Activated T-helper 1 cell treated with anti-CD3 and anti-CD28 coated beads, Interleukin-12 subunit alpha, Interleukin-12 subunit beta, Interleukin-2, Interleukin-4 antibody, amounts not matched to agents 30 ng/mL and 10 ng/mL and 1 ng/mL, durations not matched to agents 14 hours and 24 hours and 36 hours (primary cell): Measurements from ENCODE around the gene FPGS. TPM values are rescaled to one million over a fixed set of nuclear protein-coding genes. Genes with fewer than 3 reads are reported as not detected.

Experiments used
- DNase-seq: peaks from one replicate; pipeline ENCODE4 v3.0.0; 2021; ENCODE audit warnings: low spot score
- H3K27ac Mint-ChIP-seq: one replicate; pipeline ENCODE4 v1.8.0; 2021; ENCODE audit warnings: mild to moderate bottlenecking, mixed read lengths
- H3K27me3 Mint-ChIP-seq: one replicate; pipeline ENCODE4 v1.8.0; 2022; ENCODE audit warnings: mild to moderate bottlenecking, moderate library complexity, mixed read lengths; ENCODE audit not compliant: insufficient read depth
- H3K36me3 Mint-ChIP-seq: one replicate; pipeline ENCODE4 v1.8.0; 2021; ENCODE audit warnings: low read depth, mixed read lengths
- H3K4me1 Mint-ChIP-seq: one replicate; pipeline ENCODE4 v1.8.0; 2021; ENCODE audit warnings: low read depth, mixed read lengths
- H3K4me3 Mint-ChIP-seq: one replicate; pipeline ENCODE4 v1.8.0; 2021; ENCODE audit warnings: mild to moderate bottlenecking, moderate library complexity, mixed read lengths
- H3K9me3 Mint-ChIP-seq: one replicate; pipeline ENCODE4 v1.8.0; 2021; ENCODE audit warnings: mixed read lengths
- intact Hi-C: fragments of 100-400 bp; cut with micrococcal nuclease; formaldehyde crosslinking; loops from one replicate; pipeline ENCODE4 v1.15.1; 2024
- total RNA-seq: library from RNA; stranded (reverse); gene quantifications from 2 replicates; pipeline ENCODE4 v1.2.3, GENCODE V29; 2022

Gene FPGS
- total RNA-seq, 1 donor from 2014 or later: 130 TPM

DNA sequence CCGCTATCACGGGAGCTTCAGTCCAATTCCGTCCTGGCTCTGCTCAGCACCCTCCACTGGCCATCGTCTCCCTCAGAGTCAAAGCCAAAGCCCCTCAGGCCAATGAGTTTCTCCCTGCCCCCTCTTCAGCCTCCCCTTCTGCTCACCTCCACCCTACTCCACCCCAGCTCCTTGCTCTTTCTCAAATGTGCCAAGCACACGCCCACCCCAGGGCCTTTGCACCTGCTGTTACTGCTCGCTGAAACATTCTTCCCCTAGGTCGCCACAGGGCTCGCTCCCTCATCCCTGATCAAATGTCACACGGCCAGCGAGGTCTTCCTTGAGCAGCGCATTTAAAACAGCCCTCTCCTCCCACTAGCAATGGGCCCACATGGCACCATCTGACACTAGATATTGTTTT lies 58.1 kb downstream of the FPGS start:
- H3K4me1 Mint-ChIP-seq: peaks cover 24% of the 10 kb centered on the region
- no peak overlapping the region for H3K4me3 Mint-ChIP-seq
- DNase-seq: no peak
- H3K9me3 Mint-ChIP-seq: no peaks in the 10 kb centered on the region
- peaks cover 1% of the 10 kb centered on the region for H3K36me3 Mint-ChIP-seq
- peaks cover 3% of the 10 kb centered on the region for H3K27me3 Mint-ChIP-seq
- no peak overlapping the region for H3K27ac Mint-ChIP-seq
- intact Hi-C loops: no loop called here

DNA sequence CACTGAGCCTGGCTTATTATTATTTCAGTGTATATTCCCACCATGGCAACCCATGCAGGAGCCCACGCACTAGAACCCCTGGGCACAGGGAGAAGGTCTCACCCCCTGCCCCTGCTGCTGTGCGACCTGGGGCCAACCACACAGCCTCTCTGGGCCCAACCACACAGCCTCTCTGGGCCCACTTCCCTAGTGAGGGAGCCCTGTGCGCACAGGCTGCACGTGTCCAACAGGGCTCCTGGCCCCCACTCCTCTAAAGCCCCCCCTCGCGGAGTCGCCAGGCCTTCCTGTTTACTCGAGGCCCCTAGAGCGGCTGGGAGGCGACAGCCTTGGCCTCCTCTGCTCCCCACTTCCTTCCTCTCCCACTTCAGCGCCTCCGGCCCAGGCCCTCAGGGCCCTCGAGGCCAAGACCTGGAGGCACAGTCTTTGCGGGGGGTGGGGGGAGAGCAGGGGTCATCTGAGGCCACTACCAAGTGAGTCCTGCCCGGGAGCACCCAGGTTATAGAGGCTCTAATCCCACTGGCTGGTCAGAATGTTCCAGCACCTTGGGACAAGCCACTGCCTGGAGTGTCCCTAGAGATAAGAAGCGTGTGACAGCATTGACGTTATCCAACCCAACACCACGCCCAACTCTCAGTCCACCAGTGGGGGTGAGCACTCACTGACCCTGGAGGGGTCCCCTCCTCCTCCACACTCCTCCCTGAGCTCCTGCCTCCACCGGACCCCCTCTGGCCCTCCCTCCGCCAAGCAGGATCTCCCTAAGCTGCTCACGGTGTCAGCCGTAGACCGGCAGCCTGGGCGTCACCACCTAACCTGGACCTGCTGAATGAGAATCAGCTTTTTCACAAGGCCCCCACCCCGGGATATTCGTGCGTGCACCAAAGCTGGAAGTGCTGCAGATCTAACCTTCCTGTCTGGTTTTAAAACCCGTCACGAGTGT lies 59.7 kb downstream of the FPGS start:
- peaks cover 3% of the 10 kb centered on the region for H3K27me3 Mint-ChIP-seq
- H3K27ac Mint-ChIP-seq: peak overlapping the region; percentile 73
- H3K4me3 Mint-ChIP-seq: no peak overlapping the region
- H3K4me1 Mint-ChIP-seq: peaks cover 27% of the 10 kb centered on the region
- DNase-seq: peak; percentile 24
- intact Hi-C loops: no loop called here
- no peaks in the 10 kb centered on the region for H3K9me3 Mint-ChIP-seq
- H3K36me3 Mint-ChIP-seq: peaks cover 4% of the 10 kb centered on the region

DNA sequence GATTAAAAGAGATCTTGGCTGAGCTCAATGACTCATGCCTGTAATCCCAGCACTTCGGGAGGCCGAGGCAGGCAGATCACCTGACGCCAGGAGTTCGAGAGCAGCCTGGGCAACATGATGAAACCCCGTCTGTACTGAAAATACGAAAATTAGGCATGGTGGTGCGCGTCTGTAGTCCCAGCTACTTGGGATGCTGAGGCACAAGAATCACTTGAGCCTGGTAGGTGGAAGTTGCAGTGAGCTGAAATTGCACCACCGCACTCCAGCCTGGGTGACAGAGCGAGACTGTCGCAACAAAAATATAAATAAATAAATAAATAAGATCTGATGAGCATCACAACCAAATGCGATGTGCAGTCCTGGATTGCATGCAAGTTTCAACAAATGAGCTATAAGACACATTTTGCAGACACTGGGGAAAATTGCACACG lies 60.5 kb downstream of the FPGS start:
- H3K36me3 Mint-ChIP-seq: peaks cover 4% of the 10 kb centered on the region
- peaks cover 27% of the 10 kb centered on the region for H3K4me1 Mint-ChIP-seq
- H3K27ac Mint-ChIP-seq: peak overlapping the region; percentile 73
- no peaks in the 10 kb centered on the region for H3K9me3 Mint-ChIP-seq
- H3K27me3 Mint-ChIP-seq: peaks cover 3% of the 10 kb centered on the region
- intact Hi-C loops: no loop called here
- DNase-seq: no peak
- no peak overlapping the region for H3K4me3 Mint-ChIP-seq

Other genes with a start within 250 kb of the FPGS start
- 26.1 and 32.9 TPM in 2 replicates for gene STXBP1, start 190.6 kb upstream of the FPGS start, total RNA-seq
- 0.20 and 0.26 TPM in 2 replicates for gene CFAP157, start 95.9 kb upstream of the FPGS start, total RNA-seq
- 22.9 and 23.5 TPM in 2 replicates for gene PTRH1, start 87.2 kb upstream of the FPGS start, total RNA-seq
- 0.10 TPM in 1 of 2 replicates, not detected in the other for gene TTC16, start 86.8 kb upstream of the FPGS start, total RNA-seq
- 16.6 and 18.9 TPM in 2 replicates for gene TOR2A, start 67.6 kb upstream of the FPGS start, total RNA-seq
- 30.0 and 30.4 TPM in 2 replicates for gene SH2D3C, start 24.2 kb upstream of the FPGS start, total RNA-seq
- gene CDK9, start 16.8 kb upstream of the FPGS start, total RNA-seq: 97.3 and 105 TPM in 2 replicates
- 32.2 and 33.0 TPM in 2 replicates for gene ENG, start 51.8 kb downstream of the FPGS start, total RNA-seq
- gene AK1, start 74.8 kb downstream of the FPGS start, total RNA-seq: 17.2 and 20.8 TPM in 2 replicates
- gene ST6GALNAC6, start 96.7 kb downstream of the FPGS start, total RNA-seq: 60.6 and 62.4 TPM in 2 replicates
- 30.8 and 31.6 TPM in 2 replicates for gene ST6GALNAC4, start 114.2 kb downstream of the FPGS start, total RNA-seq
- 1.1 and 1.2 TPM in 2 replicates for gene PIP5KL1, start 127.9 kb downstream of the FPGS start, total RNA-seq
- gene DPM2, start 135.0 kb downstream of the FPGS start, total RNA-seq: 62.6 and 70.2 TPM in 2 replicates
- 39.8 and 43.4 TPM in 2 replicates for gene EEIG1, start 178.1 kb downstream of the FPGS start, total RNA-seq